Choroid plexus epithelial cell (primary cell): ENCODE results near the gene MTR.
"Not testable (repeated sequence)": the region's sequence is repeated elsewhere in the genome, so short reads cannot be mapped to it uniquely, and the experiment has no call there.

Experiments used
- DNase-seq: peaks from one replicate; pipeline ENCODE4 v3.0.0-alpha.2; 2010; ENCODE audit warnings: low read depth
- H3K4me3 ChIP-seq: 2 replicates; pipeline ENCODE4 v1.5.1; 2011; ENCODE audit warnings: low read depth, mild to moderate bottlenecking, control low read depth, low read length, moderate library complexity
- TF ChIP-seq, protein P1 (sequence below): conservative IDR thresholded peaks from 2 replicates; pipeline ENCODE4 v1.5.1; 2011; ENCODE audit warnings: low read depth, mild to moderate bottlenecking, control low read depth, inconsistent platforms, low read length, moderate library complexity

The MTR gene

DNA sequence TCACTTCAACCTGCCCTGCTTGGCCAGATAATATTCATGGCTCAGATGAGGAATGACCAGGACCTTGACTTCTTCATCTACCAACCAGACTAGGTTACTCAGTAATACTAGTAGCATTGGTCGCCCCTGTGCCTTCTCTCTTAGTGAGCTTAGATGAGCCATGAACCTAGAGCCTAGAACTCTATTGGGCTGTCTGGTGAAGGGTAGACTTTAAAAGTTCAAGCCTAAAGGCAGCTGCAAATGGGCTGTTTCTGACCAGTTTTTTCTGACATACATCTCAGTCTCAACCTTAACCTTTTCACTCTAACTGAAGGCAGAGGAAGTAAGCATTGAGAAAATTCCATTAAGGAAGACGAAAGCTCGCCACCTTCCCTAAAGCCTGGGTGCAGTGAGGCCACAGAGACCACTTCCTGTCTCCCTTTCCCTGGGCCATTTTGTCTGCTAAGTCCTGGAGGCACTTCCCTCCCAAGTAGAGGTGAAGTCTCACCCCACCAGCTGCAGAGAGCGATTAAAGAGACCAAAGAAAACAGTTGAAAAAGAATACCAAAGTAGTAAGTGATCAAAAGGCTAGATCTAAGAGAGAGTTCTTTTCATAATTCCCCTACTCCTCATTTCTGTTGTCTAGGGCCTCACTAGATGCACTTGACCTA, 53.3 kb downstream of the MTR start:
- DNase-seq, result no peak
- H3K4me3 ChIP-seq, result no peak overlapping the region
- TF ChIP-seq, protein P1, sequence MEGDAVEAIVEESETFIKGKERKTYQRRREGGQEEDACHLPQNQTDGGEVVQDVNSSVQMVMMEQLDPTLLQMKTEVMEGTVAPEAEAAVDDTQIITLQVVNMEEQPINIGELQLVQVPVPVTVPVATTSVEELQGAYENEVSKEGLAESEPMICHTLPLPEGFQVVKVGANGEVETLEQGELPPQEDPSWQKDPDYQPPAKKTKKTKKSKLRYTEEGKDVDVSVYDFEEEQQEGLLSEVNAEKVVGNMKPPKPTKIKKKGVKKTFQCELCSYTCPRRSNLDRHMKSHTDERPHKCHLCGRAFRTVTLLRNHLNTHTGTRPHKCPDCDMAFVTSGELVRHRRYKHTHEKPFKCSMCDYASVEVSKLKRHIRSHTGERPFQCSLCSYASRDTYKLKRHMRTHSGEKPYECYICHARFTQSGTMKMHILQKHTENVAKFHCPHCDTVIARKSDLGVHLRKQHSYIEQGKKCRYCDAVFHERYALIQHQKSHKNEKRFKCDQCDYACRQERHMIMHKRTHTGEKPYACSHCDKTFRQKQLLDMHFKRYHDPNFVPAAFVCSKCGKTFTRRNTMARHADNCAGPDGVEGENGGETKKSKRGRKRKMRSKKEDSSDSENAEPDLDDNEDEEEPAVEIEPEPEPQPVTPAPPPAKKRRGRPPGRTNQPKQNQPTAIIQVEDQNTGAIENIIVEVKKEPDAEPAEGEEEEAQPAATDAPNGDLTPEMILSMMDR, result no peak

DNA sequence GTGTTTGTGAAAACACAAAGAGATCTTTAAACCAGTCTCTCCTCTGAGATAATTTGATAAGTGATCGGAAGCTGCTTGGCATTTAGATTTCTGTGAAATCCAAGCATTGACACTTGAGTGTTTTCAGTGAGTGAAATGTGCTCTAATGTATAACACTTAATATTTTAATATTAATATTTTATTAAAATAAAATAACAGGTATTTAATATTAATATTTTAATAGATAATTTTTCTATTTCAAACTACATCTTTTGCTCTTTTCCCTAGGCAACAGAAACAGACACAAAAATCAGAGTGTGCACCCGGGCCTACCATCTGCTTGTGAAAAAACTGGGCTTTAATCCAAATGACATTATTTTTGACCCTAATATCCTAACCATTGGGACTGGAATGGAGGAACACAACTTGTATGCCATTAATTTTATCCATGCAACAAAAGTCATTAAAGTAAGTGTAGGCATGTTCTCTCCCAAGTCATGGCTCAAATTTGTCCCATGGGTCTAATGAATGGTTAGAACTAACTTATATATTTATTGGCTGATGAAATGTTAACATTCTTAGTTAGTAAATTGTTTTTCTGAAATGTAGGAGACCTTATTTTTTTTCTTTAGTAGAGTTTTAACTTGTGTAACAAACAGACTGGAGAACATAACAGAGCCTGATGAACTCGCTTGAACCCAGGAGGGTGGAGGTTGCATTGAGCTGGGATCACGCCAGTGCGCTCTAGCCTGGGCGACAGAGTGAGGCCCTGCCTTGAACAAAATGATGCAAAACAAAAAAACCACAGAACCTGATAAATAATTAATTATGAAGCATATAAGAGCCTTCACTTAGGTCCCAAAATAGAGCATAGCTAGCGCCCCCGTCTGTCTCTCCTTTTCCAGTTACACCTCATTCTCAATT, 55.2 kb downstream of the MTR start:
- TF ChIP-seq, protein P1, result no peak
- no peak overlapping the region for H3K4me3 ChIP-seq

DNA sequence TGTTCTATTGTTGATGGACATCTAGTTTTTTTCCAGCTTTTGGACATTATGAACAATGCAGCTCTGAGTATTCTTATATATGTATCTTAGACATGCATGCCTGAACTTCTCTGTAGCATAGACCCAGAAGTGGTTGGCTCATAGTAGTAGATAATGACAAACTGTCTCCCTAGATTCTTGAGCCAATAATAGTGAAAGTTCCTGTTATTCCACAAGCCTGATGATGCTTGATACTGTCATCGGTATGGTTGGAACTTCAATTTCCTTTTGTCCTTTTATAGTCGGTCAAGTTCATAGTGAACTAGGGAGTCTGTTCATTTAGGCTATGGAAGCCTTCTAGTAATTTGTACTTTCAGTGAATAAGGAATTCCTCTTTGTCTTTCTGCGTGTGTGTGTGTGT, 56.8 kb downstream of the MTR start:
- DNase-seq, result no peak
- TF ChIP-seq, protein P1, result no peak
- H3K4me3 ChIP-seq, result no peak overlapping the region

More for the DNA sequence above, 55.2 kb downstream of the MTR start:
- no peak for DNase-seq

GRCh38 chr1:236853921-236854604, 59.0 kb downstream of the MTR start:
- no peak overlapping the region for H3K4me3 ChIP-seq
- TF ChIP-seq, protein P1, result no peak
- DNase-seq, result peak; percentile 85

DNA sequence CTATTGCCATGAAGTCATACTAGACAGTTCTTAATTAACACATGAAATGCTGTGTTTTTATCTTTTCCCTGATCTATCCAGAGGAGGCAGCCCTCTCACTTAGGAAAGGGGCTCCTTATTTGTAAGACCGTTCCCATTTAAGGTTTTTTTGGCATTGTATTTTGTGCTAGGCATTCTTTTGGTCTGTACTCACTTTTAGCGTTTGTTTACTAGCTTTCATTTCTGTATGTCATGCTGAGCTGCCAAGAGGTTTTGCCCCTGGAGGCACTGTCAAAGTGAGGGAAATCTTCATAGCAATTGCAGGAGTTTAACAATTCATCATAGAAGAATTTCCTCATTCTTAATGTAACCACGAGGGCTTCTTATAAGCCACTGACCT, 59.5 kb downstream of the MTR start:
- H3K4me3 ChIP-seq, result no peak overlapping the region
- peak; percentile 89 for DNase-seq
- TF ChIP-seq, protein P1, result peak; percentile 4

DNA sequence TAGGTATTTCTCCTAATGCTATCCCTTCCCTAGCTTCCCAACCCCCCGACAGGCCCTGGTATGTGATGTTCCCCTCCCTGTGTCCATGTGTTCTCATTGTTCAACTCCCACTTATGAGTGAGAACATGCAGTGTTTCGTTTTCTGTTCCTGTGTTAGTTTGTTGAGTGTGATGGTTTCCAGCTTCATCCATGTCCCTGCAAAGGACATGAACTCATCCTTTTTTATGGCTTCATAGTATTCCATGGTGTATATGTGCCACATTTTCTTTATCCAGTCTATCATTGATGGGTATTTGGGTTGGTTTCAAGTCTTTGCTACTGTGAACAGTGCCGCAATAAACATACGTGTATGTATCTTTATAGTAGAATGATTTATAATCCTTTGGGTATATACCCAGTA, 61.6 kb downstream of the MTR start:
- DNase-seq, result not testable (repeated sequence)

DNA sequence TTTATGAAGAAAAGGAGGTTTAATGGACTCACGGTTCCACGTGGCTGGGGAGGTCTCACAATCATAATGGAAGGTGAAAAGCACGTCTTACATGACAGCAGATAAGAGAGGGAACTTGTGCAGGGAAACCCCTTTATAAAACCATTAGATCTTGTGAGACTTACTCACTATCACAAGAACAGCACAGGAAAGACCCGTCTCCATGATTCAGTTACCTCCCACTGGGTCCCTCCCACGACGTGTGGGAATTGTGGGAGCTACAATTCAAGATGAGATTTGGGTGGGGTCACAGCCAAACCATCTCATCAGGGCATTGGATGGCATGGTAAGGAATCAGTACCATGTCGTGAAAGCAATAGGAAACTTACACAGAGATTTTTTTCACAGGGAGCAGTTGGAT, 63.1 kb downstream of the MTR start:
- DNase-seq, result no peak
- TF ChIP-seq, protein P1, result no peak
- no peak overlapping the region for H3K4me3 ChIP-seq

More for the DNA sequence above, 61.6 kb downstream of the MTR start:
- not testable (repeated sequence) for H3K4me3 ChIP-seq
